Lower leg skin (tissue), 3 donors: ENCODE data around the gene JADE3.

Experiments used
- CTCF ChIP-seq, 3 donors: fragments of 450-650 bp; IDR thresholded peaks; one replicate each; pipeline ENCODE4 v1.5.1; 2016; ENCODE audit warnings: antibody characterized with exemption in 3 of 3, mild to moderate bottlenecking in 3 of 3, moderate library complexity in 2 of 3
- POLR2A ChIP-seq, 2 donors: fragments of 450-650 bp; IDR thresholded peaks; one replicate each; pipeline ENCODE4 v1.6.1; 2016 to 2017; ENCODE audit warnings: antibody characterized with exemption in 2 of 2, mild to moderate bottlenecking in 1 of 2, moderate library complexity in 1 of 2

GRCh38 chrX:47093860-47094259, 181.6 kb downstream of the JADE3 start:
- TF ChIP-seq POLR2A (IDR thresholded peaks at IDR 0.05) (no peak), CTCF (IDR thresholded peaks at IDR 0.05) (no peak)
